Measurements from ENCODE around the gene PHF8. TPM values are rescaled to one million over a fixed set of nuclear protein-coding genes. Genes with fewer than 3 reads are reported as not detected.

PHF8 gene
- total RNA-seq, 6 experiments from 2014 or later = 12.8 to 64.0 (median 22.1) TPM

DNA sequence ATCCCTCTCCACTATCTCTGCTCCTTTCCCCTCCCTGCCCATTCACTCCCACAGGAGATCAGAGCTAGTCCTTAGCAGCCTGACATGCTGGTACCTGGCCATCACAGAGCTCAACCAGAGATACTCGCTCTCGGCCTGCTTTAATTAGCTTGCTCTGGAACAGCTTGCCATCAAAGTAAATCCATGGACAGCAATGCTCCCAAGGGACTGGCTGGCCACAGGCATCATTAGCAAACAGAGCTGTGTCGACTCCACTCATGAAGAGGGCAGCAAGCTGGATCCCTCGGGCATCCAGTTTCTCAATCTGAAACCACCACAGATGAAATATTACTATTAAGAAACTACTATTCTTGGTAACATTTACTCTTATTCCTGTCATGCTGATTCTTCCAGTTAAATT lies 43.4 kb upstream of the PHF8 start:
- intact Hi-C loops (cut with DNase I) = no loop called here
- no peak for DNase-seq
- Histone ChIP-seq H3K9me3 (no peaks in the 10 kb centered on the region), H3K27me3 (no peaks in the 10 kb centered on the region), H3K4me3 (no peak overlapping the region), H3K27ac (no peak overlapping the region), H3K36me3 (peaks cover 0 to 5% (median 0%) of the 10 kb centered on the region in 4 donors), H3K4me1 (no peaks in the 10 kb centered on the region)
- WGBS (ENCODE audit: insufficient coverage, low coverage, low lambda C conversion rate, missing lambda C conversion rate) = 71% methylated on average over 4 of the region's 4 CpGs
- TF ChIP-seq, protein P1, sequence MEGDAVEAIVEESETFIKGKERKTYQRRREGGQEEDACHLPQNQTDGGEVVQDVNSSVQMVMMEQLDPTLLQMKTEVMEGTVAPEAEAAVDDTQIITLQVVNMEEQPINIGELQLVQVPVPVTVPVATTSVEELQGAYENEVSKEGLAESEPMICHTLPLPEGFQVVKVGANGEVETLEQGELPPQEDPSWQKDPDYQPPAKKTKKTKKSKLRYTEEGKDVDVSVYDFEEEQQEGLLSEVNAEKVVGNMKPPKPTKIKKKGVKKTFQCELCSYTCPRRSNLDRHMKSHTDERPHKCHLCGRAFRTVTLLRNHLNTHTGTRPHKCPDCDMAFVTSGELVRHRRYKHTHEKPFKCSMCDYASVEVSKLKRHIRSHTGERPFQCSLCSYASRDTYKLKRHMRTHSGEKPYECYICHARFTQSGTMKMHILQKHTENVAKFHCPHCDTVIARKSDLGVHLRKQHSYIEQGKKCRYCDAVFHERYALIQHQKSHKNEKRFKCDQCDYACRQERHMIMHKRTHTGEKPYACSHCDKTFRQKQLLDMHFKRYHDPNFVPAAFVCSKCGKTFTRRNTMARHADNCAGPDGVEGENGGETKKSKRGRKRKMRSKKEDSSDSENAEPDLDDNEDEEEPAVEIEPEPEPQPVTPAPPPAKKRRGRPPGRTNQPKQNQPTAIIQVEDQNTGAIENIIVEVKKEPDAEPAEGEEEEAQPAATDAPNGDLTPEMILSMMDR (IDR thresholded peaks at IDR 0.05) = no peak
- TF ChIP-seq POLR2A (IDR thresholded peaks at IDR 0.05) = no peak
- no peak for ATAC-seq

DNA sequence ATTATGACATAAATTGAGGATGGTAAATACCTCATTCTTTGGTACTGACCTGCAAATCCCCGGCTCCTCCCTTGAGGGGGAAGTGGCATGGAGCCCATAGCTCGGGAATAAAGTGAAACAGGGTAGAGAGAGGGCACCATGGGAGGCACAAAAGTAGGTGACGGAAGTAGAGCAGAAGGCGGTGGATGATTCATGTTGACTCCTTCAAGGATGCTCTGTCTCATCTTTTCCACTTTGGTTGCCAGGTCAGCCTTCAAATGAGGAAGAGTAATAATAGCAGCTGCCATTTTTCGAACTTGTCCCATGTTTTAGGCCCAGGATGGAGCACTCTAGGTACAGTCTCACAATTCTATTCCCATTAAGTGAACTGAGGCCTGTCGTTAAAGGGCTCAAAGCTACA lies 41.4 kb upstream of the PHF8 start:
- no peak overlapping the region for H3K4me3 ChIP-seq
- H3K27ac ChIP-seq = no peak overlapping the region
- H3K27me3 ChIP-seq = no peaks in the 10 kb centered on the region
- no peak for DNase-seq
- H3K4me1 ChIP-seq = no peaks in the 10 kb centered on the region
- intact Hi-C loops (cut with DNase I) = no loop called here
- no peak for ATAC-seq
- no peaks in the 10 kb centered on the region for H3K9me3 ChIP-seq
- H3K36me3 ChIP-seq = peaks cover 0 to 5% (median 0%) of the 10 kb centered on the region in 4 donors
- WGBS (ENCODE audit: insufficient coverage, low coverage, low lambda C conversion rate, missing lambda C conversion rate) = 68% methylated on average over 5 of the region's 6 CpGs
- TF ChIP-seq, protein P1 (IDR thresholded peaks at IDR 0.05) = no peak
- TF ChIP-seq POLR2A (IDR thresholded peaks at IDR 0.05) = no peak

DNA sequence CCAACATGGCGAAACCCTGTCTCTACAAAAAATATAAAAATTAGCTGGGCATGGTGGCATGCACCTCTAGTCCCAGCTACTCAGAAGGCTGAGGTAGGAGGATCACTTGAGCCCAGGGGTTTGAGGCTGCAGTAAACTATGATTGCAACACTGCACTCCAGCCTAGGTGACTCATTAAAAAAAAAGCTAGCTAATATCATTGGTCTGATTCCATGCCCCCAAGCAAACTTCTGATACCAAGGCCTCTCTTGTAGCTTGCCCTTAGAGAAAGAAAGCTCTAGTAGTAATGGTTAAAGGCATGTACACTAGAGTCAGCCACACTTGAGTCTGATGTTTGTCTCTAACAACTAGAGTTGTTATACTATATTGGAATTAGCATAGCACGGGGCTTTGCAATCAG lies 32.6 kb upstream of the PHF8 start:
- no peaks in the 10 kb centered on the region for H3K4me1 ChIP-seq
- H3K9me3 ChIP-seq = no peaks in the 10 kb centered on the region
- TF ChIP-seq POLR2A (IDR thresholded peaks at IDR 0.05) = no peak
- TF ChIP-seq, protein P1 (IDR thresholded peaks at IDR 0.05) = no peak
- no peaks in the 10 kb centered on the region for H3K27me3 ChIP-seq
- intact Hi-C loops (cut with DNase I) = no loop called here
- no peak for DNase-seq
- peak in 1 of 4 donors; percentile 18 for ATAC-seq
- no peak overlapping the region for H3K27ac ChIP-seq
- no peaks in the 10 kb centered on the region for H3K36me3 ChIP-seq
- H3K4me3 ChIP-seq = no peak overlapping the region
- WGBS (ENCODE audit: insufficient coverage, low coverage, low lambda C conversion rate, missing lambda C conversion rate) = 75% methylated on average over 2 of the region's 2 CpGs

DNA sequence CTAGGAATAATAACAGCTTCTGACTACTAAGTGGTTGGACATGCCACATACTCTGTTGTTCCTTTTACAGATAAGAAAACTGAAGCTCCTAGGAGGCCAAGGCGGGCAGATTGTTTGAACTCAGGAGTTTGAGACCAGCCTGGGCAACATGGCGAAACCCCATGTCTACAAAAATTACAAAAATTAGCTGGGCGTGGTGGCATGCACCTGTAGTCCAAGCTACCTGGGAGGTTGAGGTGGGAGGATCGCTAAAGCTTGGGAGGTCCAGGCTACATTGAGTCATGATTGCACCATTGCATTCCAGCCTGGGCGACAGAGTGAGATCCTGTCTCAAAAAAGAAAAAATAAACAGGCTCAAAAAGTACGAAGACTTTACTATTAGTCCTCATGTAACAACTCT lies 30.6 kb upstream of the PHF8 start:
- no peaks in the 10 kb centered on the region for H3K36me3 ChIP-seq
- no peaks in the 10 kb centered on the region for H3K27me3 ChIP-seq
- intact Hi-C loops (cut with DNase I) = no loop called here
- ATAC-seq (no peak), DNase-seq (no peak)
- H3K27ac ChIP-seq = no peak overlapping the region
- no peaks in the 10 kb centered on the region for H3K4me1 ChIP-seq
- TF ChIP-seq POLR2A (IDR thresholded peaks at IDR 0.05) = no peak
- H3K9me3 ChIP-seq = no peaks in the 10 kb centered on the region
- WGBS (ENCODE audit: insufficient coverage, low coverage, low lambda C conversion rate, missing lambda C conversion rate) = 77% methylated on average over 3 of the region's 6 CpGs
- H3K4me3 ChIP-seq = no peak overlapping the region

DNA sequence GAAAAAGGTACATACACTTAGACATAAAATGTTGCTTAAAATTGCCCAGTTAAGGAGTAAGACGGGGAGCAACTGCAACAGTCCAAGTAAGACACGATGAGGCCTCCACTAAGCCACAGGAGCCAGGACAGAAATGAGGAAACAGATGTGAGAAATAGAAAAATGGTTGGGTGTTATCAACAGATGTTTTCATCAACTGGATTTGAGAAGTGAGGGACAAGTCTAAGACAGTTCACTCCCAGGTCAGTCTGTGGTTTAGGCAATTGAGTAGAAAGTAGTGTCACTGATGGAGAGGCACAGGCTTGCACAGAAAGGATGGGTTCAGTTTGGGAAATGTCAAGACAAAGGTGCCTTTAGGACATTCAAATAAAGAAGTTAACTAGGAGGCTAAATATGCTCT lies 23.5 kb upstream of the PHF8 start:
- 13% methylated on average over 2 of the region's 2 CpGs for WGBS (ENCODE audit: insufficient coverage, low coverage, low lambda C conversion rate, missing lambda C conversion rate)

More for the DNA sequence above, 23.5 kb upstream of the PHF8 start:
- Histone ChIP-seq H3K9me3 (no peaks in the 10 kb centered on the region), H3K27me3 (no peaks in the 10 kb centered on the region), H3K4me1 (no peaks in the 10 kb centered on the region), H3K36me3 (no peaks in the 10 kb centered on the region), H3K4me3 (no peak overlapping the region), H3K27ac (no peak overlapping the region)
- TF ChIP-seq POLR2A (IDR thresholded peaks at IDR 0.05) = no peak
- TF ChIP-seq, protein P1 (IDR thresholded peaks at IDR 0.05) = no peak
- no peak for DNase-seq
- intact Hi-C loops (cut with DNase I) = no loop called here
- no peak for ATAC-seq

Data from right lobe of liver (tissue), 6 donors.